ENCODE results near the gene FAM25A. TPM values are rescaled to one million over a fixed set of nuclear protein-coding genes. Genes with fewer than 3 reads are reported as not detected.
"Not testable (repeated sequence)": the region's sequence is repeated elsewhere in the genome, so short reads cannot be mapped to it uniquely, and the experiment has no call there.

FAM25A gene
- total RNA-seq (not detected), polyA plus RNA-seq (not detected)
- long read RNA-seq, donor 1: 0 reads
- long read RNA-seq, donor 2: 0 reads
- long read RNA-seq, donor 3: 0 reads
- long read RNA-seq, donor 4: 0 reads

DNA sequence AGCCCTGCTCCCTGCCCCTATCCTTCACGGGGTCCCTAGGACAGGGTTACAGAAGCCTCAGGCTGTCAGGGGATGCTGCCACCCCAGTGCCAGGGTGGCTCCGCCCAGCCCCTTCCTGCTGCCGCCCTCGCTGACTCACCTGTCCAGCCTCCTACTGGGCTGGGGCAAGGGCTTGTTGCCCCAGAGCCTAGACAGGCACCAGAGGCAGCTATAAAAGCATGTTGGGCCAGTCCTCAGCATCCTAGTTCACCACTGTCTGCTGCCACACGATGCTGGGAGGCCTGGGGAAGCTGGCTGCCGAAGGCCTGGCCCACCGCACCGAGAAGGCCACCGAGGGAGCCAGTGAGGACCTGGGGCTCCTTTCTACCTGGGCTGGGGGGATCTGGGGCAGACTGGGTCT lies at the start of gene FAM25A:
FAM25A (plus strand) TSS at position 239 of the 400 bp plus-strand sequence; CDS start at position 270, 31 bp downstream.
- H3K9me3 ChIP-seq (ENCODE audit: control insufficient read depth, low read length); H3K27me3 ChIP-seq (ENCODE audit: control insufficient read depth, insufficient read depth); H3K4me3 ChIP-seq (ENCODE audit: low read length); H3K4me1 ChIP-seq (ENCODE audit: control insufficient read depth, insufficient read depth, low read length); intact Hi-C loops (cut with DNase I); DNase-seq; H3K27ac ChIP-seq (ENCODE audit: low read length); ATAC-seq: not testable (repeated sequence)
- 90% methylated on average over 9 of the region's 9 CpGs for WGBS

DNA sequence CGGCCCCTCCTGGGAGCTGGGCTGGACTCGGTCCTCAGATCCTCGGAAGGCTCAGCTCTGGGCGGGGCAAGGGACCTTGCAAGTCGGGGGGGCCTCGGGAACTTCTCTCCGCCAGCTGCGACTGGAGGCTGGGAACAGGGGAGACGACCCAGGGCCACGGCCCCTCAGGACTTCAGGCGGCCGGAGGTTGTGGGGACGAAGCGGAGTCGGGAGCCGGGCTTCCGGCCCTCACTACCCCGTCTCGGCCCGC lies 49.2 kb upstream of the FAM25A start:
- ATAC-seq: peak in 1 of 2 donors; percentile 15
- intact Hi-C loops (cut with DNase I): loop anchor here in 1 of 4 donors (10.0 kb wide), 1 partner anchor 124 kb away; the partner anchor contains the start of genes GLUD1 and SHLD2
- peaks cover 19% of the 10 kb centered on the region for H3K4me1 ChIP-seq (ENCODE audit: control insufficient read depth, insufficient read depth, low read length)
- peak overlapping the region; percentile 90 for H3K27ac ChIP-seq (ENCODE audit: low read length)
- H3K9me3 ChIP-seq (ENCODE audit: control insufficient read depth, low read length): no peaks in the 10 kb centered on the region
- no peak for DNase-seq
- H3K4me3 ChIP-seq (ENCODE audit: low read length): peak overlapping the region; percentile 55
- 3% methylated on average over 20 of the region's 20 CpGs for WGBS
- H3K27me3 ChIP-seq (ENCODE audit: control insufficient read depth, insufficient read depth): no peaks in the 10 kb centered on the region

DNA sequence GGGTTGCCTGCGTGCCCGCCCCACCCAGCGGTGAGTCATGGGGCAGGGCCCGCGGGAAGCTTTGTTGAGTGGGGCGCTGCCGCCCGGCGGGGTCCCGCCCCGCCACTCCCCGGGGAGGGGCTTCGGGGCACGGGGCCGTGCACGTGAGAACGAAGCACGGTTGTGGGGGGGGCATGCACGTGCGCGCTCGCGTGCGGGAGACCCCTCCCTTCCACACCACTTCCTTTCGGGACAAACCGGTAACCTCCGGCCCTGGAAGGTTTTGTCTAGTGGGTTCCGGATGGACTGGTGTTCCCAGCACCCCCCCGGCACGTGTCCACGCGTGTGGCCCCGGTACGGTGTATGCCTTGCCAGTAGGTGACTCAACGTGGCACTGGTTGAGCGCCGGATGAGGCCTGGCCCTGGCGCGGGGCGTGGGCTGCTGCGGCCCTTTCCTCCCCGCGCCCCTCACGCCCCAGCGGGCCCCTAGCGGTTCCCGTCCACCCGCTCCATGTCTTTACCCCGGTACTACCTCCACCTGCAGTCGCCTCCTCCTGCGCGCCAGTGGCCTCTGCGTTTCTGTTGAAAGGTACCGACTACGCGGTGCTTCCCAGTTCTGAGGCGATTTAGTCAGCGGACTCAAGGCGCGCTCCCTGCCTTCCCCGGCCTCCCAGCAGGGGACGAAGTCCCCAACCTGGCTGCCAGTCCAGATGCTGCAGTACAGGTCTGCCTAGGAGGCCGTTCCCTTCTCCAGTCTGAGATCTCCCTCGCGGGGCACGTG lies 48.7 kb upstream of the FAM25A start:
- ATAC-seq (peak; percentile 86), DNase-seq (peak; percentile 94 to 97 (median 97))
- H3K27me3 ChIP-seq (ENCODE audit: control insufficient read depth, insufficient read depth): no peaks in the 10 kb centered on the region
- H3K4me3 ChIP-seq (ENCODE audit: low read length): peak overlapping the region; percentile 55
- H3K27ac ChIP-seq (ENCODE audit: low read length): peak overlapping the region; percentile 90
- peaks cover 18% of the 10 kb centered on the region for H3K4me1 ChIP-seq (ENCODE audit: control insufficient read depth, insufficient read depth, low read length)
- intact Hi-C loops (cut with DNase I): loop anchor here in 1 of 4 donors (10.0 kb wide), 1 partner anchor 123 kb away; the partner anchor contains the start of genes GLUD1 and SHLD2
- H3K9me3 ChIP-seq (ENCODE audit: control insufficient read depth, low read length): no peaks in the 10 kb centered on the region
- WGBS: 9% methylated on average over 66 of the region's 66 CpGs

DNA sequence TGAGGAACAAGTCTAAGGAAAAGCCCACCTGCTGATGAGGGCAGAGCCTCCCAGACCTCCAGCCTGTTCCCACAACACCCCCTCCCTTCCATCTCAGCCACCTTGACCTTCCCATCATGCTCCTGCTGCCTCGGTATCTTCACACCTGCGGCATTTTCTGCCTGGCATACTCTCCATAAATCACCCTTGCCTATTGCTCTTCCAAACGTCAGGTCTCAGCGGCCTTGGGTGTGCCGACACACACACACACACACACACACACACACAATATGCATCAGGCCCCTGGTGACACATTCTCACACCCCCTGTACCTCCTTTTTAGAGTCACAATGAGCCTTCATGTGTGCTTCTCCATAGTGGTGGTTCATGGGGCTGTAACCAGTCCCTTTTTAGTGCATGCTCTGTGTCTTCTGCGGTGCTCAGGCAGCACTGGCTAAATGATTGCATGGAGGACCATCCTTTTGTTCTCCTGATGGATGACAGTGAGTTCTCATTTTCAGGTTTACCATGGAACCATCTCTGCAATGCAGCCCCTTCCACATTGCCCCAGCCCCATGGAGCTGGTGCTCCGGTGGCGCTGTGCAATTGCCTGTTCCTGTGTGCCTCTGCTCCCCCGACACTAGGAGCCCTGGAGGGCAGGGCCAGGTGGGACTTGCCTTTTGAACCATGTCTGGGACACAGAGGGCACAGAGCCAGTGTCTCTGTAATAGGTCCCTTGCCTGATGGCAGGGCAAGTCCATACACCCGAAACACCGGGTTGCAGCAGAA lies 47.3 kb upstream of the FAM25A start:
- intact Hi-C loops (cut with DNase I): loop anchor here in 1 of 4 donors (10.0 kb wide), 1 partner anchor 122 kb away; the partner anchor contains the start of genes GLUD1 and SHLD2
- H3K4me1 ChIP-seq (ENCODE audit: control insufficient read depth, insufficient read depth, low read length): peaks cover 7% of the 10 kb centered on the region
- DNase-seq: no peak
- 85% methylated on average over 11 of the region's 11 CpGs for WGBS
- ATAC-seq: no peak
- H3K9me3 ChIP-seq (ENCODE audit: control insufficient read depth, low read length): no peaks in the 10 kb centered on the region
- no peaks in the 10 kb centered on the region for H3K27me3 ChIP-seq (ENCODE audit: control insufficient read depth, insufficient read depth)
- no peak overlapping the region for H3K27ac ChIP-seq (ENCODE audit: low read length)
- H3K4me3 ChIP-seq (ENCODE audit: low read length): no peak overlapping the region

DNA sequence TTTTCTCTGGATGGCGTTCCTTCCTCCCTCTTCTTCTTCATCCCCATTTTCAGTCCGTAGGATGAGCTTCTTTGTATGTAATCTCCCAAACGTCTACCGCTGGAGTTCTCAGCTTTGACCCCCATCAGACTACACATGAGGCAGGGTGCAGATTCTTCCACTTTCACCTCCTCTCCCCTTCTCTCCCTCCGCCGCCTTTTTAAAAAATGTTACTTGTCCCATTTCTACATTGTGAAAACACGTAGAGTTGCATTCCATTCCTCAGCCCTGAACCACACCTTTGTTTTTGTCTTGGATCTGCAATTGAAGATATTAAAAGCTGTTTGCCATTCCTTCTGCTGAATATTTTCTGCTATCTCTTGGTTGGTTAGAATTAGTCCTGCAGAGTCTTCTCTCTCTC lies 45.6 kb upstream of the FAM25A start:
- H3K9me3 ChIP-seq (ENCODE audit: control insufficient read depth, low read length): no peaks in the 10 kb centered on the region
- no peak for ATAC-seq
- intact Hi-C loops (cut with DNase I): loop anchor here in 1 of 4 donors (10.0 kb wide), 1 partner anchor 120 kb away; the partner anchor contains the start of genes GLUD1 and SHLD2
- 81% methylated on average over 7 of the region's 7 CpGs for WGBS
- no peak for DNase-seq
- no peak overlapping the region for H3K4me3 ChIP-seq (ENCODE audit: low read length)
- H3K27me3 ChIP-seq (ENCODE audit: control insufficient read depth, insufficient read depth): no peaks in the 10 kb centered on the region
- H3K27ac ChIP-seq (ENCODE audit: low read length): no peak overlapping the region
- peaks cover 4% of the 10 kb centered on the region for H3K4me1 ChIP-seq (ENCODE audit: control insufficient read depth, insufficient read depth, low read length)

DNA sequence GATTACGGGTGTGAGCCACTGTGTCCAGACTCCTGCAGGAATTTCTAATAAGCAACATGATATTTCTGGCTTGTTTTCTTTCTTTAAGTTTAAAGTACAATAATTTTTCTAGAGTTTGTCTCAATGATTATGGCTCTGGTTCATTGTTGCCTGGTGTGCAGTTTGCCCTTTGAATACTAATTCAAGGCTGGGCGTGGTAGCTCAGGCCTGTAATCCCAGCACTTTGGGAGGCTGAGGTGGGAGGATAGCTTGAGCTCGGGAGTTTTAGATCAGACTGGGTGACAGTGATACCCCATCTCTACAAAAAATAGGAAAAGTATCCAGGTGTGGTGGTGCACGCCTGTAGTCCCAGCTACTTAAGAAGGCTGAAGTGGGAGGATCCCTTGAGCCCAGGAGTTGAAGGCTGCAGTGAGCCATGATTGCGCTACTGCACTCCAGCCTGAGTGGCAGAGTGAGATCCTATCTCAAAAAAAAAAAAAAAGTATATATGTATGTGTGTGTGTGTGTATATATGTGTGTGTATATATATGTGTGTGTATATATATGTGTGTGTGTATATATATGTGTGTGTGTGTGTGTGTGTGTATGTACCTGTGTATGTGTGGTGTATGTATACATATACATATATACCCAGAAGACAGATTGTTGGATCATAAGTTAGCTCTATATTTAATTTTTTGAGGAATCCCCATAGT lies 43.6 kb upstream of the FAM25A start:
- WGBS: 97% methylated on average over 5 of the region's 5 CpGs
- Histone ChIP-seq H3K27ac (ENCODE audit: low read length) (no peak overlapping the region), H3K27me3 (ENCODE audit: control insufficient read depth, insufficient read depth) (no peaks in the 10 kb centered on the region), H3K4me3 (ENCODE audit: low read length) (no peak overlapping the region), H3K9me3 (ENCODE audit: control insufficient read depth, low read length) (no peaks in the 10 kb centered on the region), H3K4me1 (ENCODE audit: control insufficient read depth, insufficient read depth, low read length) (peaks cover 9% of the 10 kb centered on the region)
- no peak for DNase-seq
- intact Hi-C loops (cut with DNase I): loop anchor here in 1 of 4 donors (10.0 kb wide), 1 partner anchor 118 kb away; the partner anchor contains the start of genes GLUD1 and SHLD2
- ATAC-seq: no peak

DNA sequence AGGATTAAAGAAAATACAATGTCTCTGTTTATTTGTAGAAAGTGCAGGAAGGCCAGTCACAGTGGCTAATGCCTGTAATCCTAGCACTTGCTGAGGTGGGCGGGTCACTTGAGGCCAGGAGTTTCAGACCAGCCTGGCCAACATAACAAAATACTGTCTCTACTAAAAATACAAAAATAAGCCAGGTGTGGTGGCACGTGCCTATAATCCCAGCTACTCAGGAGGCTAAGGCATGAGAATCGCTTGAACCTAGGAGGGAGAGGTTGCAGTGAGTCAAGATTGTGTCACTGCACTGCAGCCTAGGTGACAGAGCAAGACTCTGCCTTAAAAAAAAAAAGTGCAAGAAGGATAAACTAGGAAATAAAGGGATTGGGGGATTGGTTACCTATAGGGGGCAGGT lies 41.6 kb upstream of the FAM25A start:
- 82% methylated on average over 3 of the region's 3 CpGs for WGBS
- H3K27me3 ChIP-seq (ENCODE audit: control insufficient read depth, insufficient read depth): not testable (repeated sequence)
- intact Hi-C loops (cut with DNase I): loop anchor here in 1 of 4 donors (10.0 kb wide), 1 partner anchor 116 kb away; the partner anchor contains the start of genes GLUD1 and SHLD2

DNA sequence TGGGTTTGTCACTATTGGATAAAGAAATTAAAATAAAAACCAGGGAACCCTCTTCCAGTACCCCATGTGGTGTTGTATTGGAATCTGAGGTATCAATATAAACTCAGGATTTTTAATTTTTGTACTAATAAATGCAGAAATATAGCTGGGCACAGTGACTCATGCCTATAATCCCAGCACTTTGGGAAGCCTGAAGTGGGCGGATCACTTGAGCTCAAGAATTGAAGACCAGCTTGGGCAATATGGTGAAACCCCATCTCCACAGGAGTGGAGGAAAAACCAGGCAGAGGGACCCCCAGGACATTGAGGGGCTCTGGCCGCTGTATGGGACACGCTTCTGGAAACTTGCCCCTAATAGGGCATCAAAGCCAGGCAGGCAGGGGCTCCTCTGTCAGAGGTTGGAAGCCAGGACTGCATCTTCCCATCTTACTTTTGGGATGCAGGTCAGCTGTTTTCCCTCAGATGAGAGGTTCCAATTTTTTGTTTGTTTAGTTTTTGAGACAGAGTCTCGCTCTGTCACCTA lies 40.7 kb upstream of the FAM25A start:
- WGBS: 65% methylated on average over 4 of the region's 4 CpGs
- intact Hi-C loops (cut with DNase I): loop anchor here in 1 of 4 donors (10.0 kb wide), 1 partner anchor 115 kb away; the partner anchor contains the start of genes GLUD1 and SHLD2

More for the DNA sequence above, 41.6 kb upstream of the FAM25A start:
- ATAC-seq; H3K27ac ChIP-seq (ENCODE audit: low read length); DNase-seq; H3K9me3 ChIP-seq (ENCODE audit: control insufficient read depth, low read length); H3K4me3 ChIP-seq (ENCODE audit: low read length); H3K4me1 ChIP-seq (ENCODE audit: control insufficient read depth, insufficient read depth, low read length): not testable (repeated sequence)

DNA sequence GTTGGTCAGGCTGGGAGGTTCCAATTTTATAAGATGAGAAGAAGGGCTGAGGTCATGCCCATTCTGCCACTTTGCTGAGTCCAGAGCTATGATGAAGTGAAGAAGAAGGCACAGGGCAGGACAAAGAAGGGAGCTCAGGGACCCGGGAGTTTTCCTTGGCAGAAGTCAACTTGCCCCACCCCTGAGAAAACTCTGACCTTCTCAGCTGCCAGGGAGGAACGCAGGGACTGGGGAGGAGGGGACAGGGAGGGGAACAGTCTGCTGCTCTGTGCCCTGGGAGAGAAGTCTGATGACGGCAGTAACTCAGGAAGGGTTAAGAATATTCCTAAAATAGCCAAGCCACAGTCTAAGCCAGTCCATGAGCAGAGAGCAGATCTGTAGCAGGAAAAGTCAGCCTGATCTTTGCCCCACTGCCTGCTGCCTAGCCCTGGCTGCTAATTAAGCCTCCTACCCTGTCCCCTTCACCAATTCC lies 40.1 kb upstream of the FAM25A start:
- H3K4me1 ChIP-seq (ENCODE audit: control insufficient read depth, insufficient read depth, low read length): peaks cover 4% of the 10 kb centered on the region
- intact Hi-C loops (cut with DNase I): loop anchor here in 1 of 4 donors (10.0 kb wide), 1 partner anchor 115 kb away; the partner anchor contains the start of genes GLUD1 and SHLD2
- H3K27ac ChIP-seq (ENCODE audit: low read length): peak overlapping the region; percentile 82
- DNase-seq: peak; percentile 78 to 82 (median 82)
- no peaks in the 10 kb centered on the region for H3K27me3 ChIP-seq (ENCODE audit: control insufficient read depth, insufficient read depth)
- 3% methylated on average over 3 of the region's 3 CpGs for WGBS
- ATAC-seq: peak; percentile 89 to 93
- no peak overlapping the region for H3K4me3 ChIP-seq (ENCODE audit: low read length)
- H3K9me3 ChIP-seq (ENCODE audit: control insufficient read depth, low read length): no peaks in the 10 kb centered on the region

More for the DNA sequence above, 40.7 kb upstream of the FAM25A start:
- Histone ChIP-seq H3K4me3 (ENCODE audit: low read length) (no peak overlapping the region), H3K4me1 (ENCODE audit: control insufficient read depth, insufficient read depth, low read length) (peaks cover 4% of the 10 kb centered on the region), H3K27me3 (ENCODE audit: control insufficient read depth, insufficient read depth) (no peaks in the 10 kb centered on the region), H3K9me3 (ENCODE audit: control insufficient read depth, low read length) (no peaks in the 10 kb centered on the region), H3K27ac (ENCODE audit: low read length) (peak overlapping the region; percentile 51)
- DNase-seq (no peak), ATAC-seq (peak; percentile 13 to 27)

DNA sequence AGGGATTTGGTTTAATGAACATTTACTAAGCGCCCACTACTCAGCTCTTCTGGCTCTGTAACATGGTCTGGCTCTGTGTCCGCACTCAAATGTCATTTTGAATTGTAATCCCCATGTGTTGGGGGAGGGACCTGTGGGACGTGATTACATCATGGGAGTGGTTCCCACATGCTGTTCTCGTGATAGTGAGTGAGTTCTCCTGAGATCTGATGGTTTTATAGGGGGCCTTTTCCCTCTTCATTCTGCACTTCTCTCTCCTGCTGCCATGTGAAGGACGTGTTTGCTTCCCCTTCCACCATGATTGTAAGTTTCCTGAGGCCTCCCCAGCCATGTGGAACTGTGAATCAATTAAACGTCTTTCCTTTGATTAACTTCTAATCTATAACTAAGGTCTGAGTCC lies 39.1 kb upstream of the FAM25A start:
- H3K27me3 ChIP-seq (ENCODE audit: control insufficient read depth, insufficient read depth); H3K4me3 ChIP-seq (ENCODE audit: low read length); intact Hi-C loops (cut with DNase I); H3K9me3 ChIP-seq (ENCODE audit: control insufficient read depth, low read length); H3K4me1 ChIP-seq (ENCODE audit: control insufficient read depth, insufficient read depth, low read length); H3K27ac ChIP-seq (ENCODE audit: low read length): not testable (repeated sequence)
- 62% methylated on average over 6 of the region's 6 CpGs for WGBS
- DNase-seq (peak in 1 of 3 donors; percentile 25), ATAC-seq (peak; percentile 29 to 55)

Data from right cardiac atrium (tissue), 5 donors.